ENCODE measurements around the gene ENOX1. TPM values are rescaled to one million over a fixed set of nuclear protein-coding genes. Genes with fewer than 3 reads are reported as not detected.

The ENOX1 gene
- total RNA-seq, 1 donor from 2014 or later, result 8.7 TPM

- no peak for DNase-seq
- H3K36me3 Mint-ChIP-seq (ENCODE audit: unreplicated experiment), result no peaks in the 10 kb centered on the region
- H3K4me1 Mint-ChIP-seq (ENCODE audit: low read depth, unreplicated experiment), result no peaks in the 10 kb centered on the region
- peaks cover 1% of the 10 kb centered on the region for H3K27me3 Mint-ChIP-seq (ENCODE audit: unreplicated experiment)
- no peak overlapping the region for H3K4me3 Mint-ChIP-seq (ENCODE audit: unreplicated experiment)
- no peak overlapping the region for H3K27ac Mint-ChIP-seq (ENCODE audit: unreplicated experiment)
- no peak for TF ChIP-seq CTCF (IDR thresholded peaks at IDR 0.05; ENCODE audit: partially characterized antibody, unreplicated experiment)
- no peaks in the 10 kb centered on the region for H3K9me3 Mint-ChIP-seq (ENCODE audit: unreplicated experiment)
Observed at GRCh38 chr13:43730642-43731041, 56.1 kb downstream of the ENOX1 start.

- no peaks in the 10 kb centered on the region for H3K4me1 Mint-ChIP-seq (ENCODE audit: low read depth, unreplicated experiment)
- no peak for TF ChIP-seq CTCF (IDR thresholded peaks at IDR 0.05; ENCODE audit: partially characterized antibody, unreplicated experiment)
- no peak for DNase-seq
- H3K9me3 Mint-ChIP-seq (ENCODE audit: unreplicated experiment), result no peaks in the 10 kb centered on the region
- H3K4me3 Mint-ChIP-seq (ENCODE audit: unreplicated experiment), result no peak overlapping the region
- H3K36me3 Mint-ChIP-seq (ENCODE audit: unreplicated experiment), result no peaks in the 10 kb centered on the region
- peaks cover 1% of the 10 kb centered on the region for H3K27me3 Mint-ChIP-seq (ENCODE audit: unreplicated experiment)
- no peak overlapping the region for H3K27ac Mint-ChIP-seq (ENCODE audit: unreplicated experiment)
Observed at GRCh38 chr13:43728421-43728820, 58.4 kb downstream of the ENOX1 start.

- no peaks in the 10 kb centered on the region for H3K4me1 Mint-ChIP-seq (ENCODE audit: low read depth, unreplicated experiment)
- DNase-seq, result no peak
- H3K27me3 Mint-ChIP-seq (ENCODE audit: unreplicated experiment), result peaks cover 1% of the 10 kb centered on the region
- no peak overlapping the region for H3K4me3 Mint-ChIP-seq (ENCODE audit: unreplicated experiment)
- no peaks in the 10 kb centered on the region for H3K9me3 Mint-ChIP-seq (ENCODE audit: unreplicated experiment)
- H3K27ac Mint-ChIP-seq (ENCODE audit: unreplicated experiment), result no peak overlapping the region
- TF ChIP-seq CTCF (IDR thresholded peaks at IDR 0.05; ENCODE audit: partially characterized antibody, unreplicated experiment), result no peak
- H3K36me3 Mint-ChIP-seq (ENCODE audit: unreplicated experiment), result no peaks in the 10 kb centered on the region
Observed at GRCh38 chr13:43727856-43728255, 58.9 kb downstream of the ENOX1 start.

GRCh38 chr13:43725460-43725859 is 61.3 kb downstream of the ENOX1 start:
- Mint-ChIP-seq H3K27ac (ENCODE audit: unreplicated experiment) (no peak overlapping the region), H3K4me3 (ENCODE audit: unreplicated experiment) (no peak overlapping the region), H3K9me3 (ENCODE audit: unreplicated experiment) (no peaks in the 10 kb centered on the region), H3K36me3 (ENCODE audit: unreplicated experiment) (no peaks in the 10 kb centered on the region), H3K4me1 (ENCODE audit: low read depth, unreplicated experiment) (no peaks in the 10 kb centered on the region), H3K27me3 (ENCODE audit: unreplicated experiment) (peaks cover 1% of the 10 kb centered on the region)
- no peak for DNase-seq
- no peak for TF ChIP-seq CTCF (IDR thresholded peaks at IDR 0.05; ENCODE audit: partially characterized antibody, unreplicated experiment)

- Mint-ChIP-seq H3K27ac (ENCODE audit: unreplicated experiment) (no peak overlapping the region), H3K27me3 (ENCODE audit: unreplicated experiment) (no peaks in the 10 kb centered on the region), H3K36me3 (ENCODE audit: unreplicated experiment) (peaks cover 6% of the 10 kb centered on the region), H3K4me1 (ENCODE audit: low read depth, unreplicated experiment) (no peaks in the 10 kb centered on the region), H3K4me3 (ENCODE audit: unreplicated experiment) (no peak overlapping the region), H3K9me3 (ENCODE audit: unreplicated experiment) (peaks cover 2% of the 10 kb centered on the region)
- DNase-seq, result no peak
- TF ChIP-seq CTCF (IDR thresholded peaks at IDR 0.05; ENCODE audit: partially characterized antibody, unreplicated experiment), result no peak
Observed at GRCh38 chr13:43720780-43721397, 65.9 kb downstream of the ENOX1 start.
